Activated B cell treated with CpG ODN at 0.5 μM for 24 hours (primary cell): Measurements from ENCODE around the gene WNT7A. TPM values are rescaled to one million over a fixed set of nuclear protein-coding genes. Genes with fewer than 3 reads are reported as not detected.

ENCODE experiments used
- ATAC-seq: fragments of 200-7000 bp; cut with Tn5 transposase; one replicate; pipeline ENCODE4 v1.10.0; 2021; ENCODE audit warnings: low read depth, mild to moderate bottlenecking, moderate library complexity
- CTCF ChIA-PET: fragments of 350-600 bp; sonication (Branson Sonifier 250); formaldehyde crosslinking; loops from one replicate; lab custom pipeline; 2021; ENCODE audit warnings: antibody characterized with exemption; lab: Charles Lee
- POLR2A ChIA-PET: fragments of 350-600 bp; sonication (Branson Sonifier 250); formaldehyde crosslinking; loops from one replicate; lab custom pipeline; 2021; ENCODE audit warnings: antibody characterized with exemption; lab: Charles Lee
- DNase-seq: peaks from one replicate; pipeline ENCODE4 v3.0.0; 2022
- H3K27ac Mint-ChIP-seq: one replicate; pipeline ENCODE4 v1.8.0; 2020; ENCODE audit warnings: mixed read lengths
- H3K27me3 Mint-ChIP-seq: one replicate; pipeline ENCODE4 v1.8.0; 2021; ENCODE audit warnings: mixed read lengths
- H3K36me3 Mint-ChIP-seq: one replicate; pipeline ENCODE4 v1.8.0; 2021; ENCODE audit warnings: low read depth, mixed read lengths
- H3K4me1 Mint-ChIP-seq: one replicate; pipeline ENCODE4 v1.8.0; 2021; ENCODE audit warnings: mixed read lengths
- H3K4me3 Mint-ChIP-seq: one replicate; pipeline ENCODE4 v1.8.0; 2020; ENCODE audit warnings: mild to moderate bottlenecking, mixed read lengths
- H3K9me3 Mint-ChIP-seq: one replicate; pipeline ENCODE4 v1.8.0; 2020; ENCODE audit warnings: mixed read lengths
- intact Hi-C: fragments of 100-400 bp; cut with micrococcal nuclease; formaldehyde crosslinking; loops from one replicate; pipeline ENCODE4 v1.15.1; 2024
- total RNA-seq: library from RNA; stranded (reverse); gene quantifications from 2 replicates; pipeline ENCODE4 v1.2.3, GENCODE V29; 2022
- TF ChIP-seq, protein P1 (sequence below): fragments of 200-600 bp; IDR thresholded peaks from one replicate; pipeline ENCODE4 v1.8.0; 2022; ENCODE audit warnings: antibody characterized with exemption, mild to moderate bottlenecking

Gene WNT7A
- total RNA-seq, 1 donor from 2014 or later = not detected

- POLR2A ChIA-PET = no interaction called here
- no peaks in the 10 kb centered on the region for H3K36me3 Mint-ChIP-seq
- DNase-seq (no peak), ATAC-seq (no peak)
- TF ChIP-seq, protein P1, sequence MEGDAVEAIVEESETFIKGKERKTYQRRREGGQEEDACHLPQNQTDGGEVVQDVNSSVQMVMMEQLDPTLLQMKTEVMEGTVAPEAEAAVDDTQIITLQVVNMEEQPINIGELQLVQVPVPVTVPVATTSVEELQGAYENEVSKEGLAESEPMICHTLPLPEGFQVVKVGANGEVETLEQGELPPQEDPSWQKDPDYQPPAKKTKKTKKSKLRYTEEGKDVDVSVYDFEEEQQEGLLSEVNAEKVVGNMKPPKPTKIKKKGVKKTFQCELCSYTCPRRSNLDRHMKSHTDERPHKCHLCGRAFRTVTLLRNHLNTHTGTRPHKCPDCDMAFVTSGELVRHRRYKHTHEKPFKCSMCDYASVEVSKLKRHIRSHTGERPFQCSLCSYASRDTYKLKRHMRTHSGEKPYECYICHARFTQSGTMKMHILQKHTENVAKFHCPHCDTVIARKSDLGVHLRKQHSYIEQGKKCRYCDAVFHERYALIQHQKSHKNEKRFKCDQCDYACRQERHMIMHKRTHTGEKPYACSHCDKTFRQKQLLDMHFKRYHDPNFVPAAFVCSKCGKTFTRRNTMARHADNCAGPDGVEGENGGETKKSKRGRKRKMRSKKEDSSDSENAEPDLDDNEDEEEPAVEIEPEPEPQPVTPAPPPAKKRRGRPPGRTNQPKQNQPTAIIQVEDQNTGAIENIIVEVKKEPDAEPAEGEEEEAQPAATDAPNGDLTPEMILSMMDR = no peak
- intact Hi-C loops = no loop called here
- no peak overlapping the region for H3K27ac Mint-ChIP-seq
- no peak overlapping the region for H3K4me3 Mint-ChIP-seq
- peaks cover 16% of the 10 kb centered on the region for H3K27me3 Mint-ChIP-seq
- H3K4me1 Mint-ChIP-seq = no peaks in the 10 kb centered on the region
- no peaks in the 10 kb centered on the region for H3K9me3 Mint-ChIP-seq
- CTCF ChIA-PET = no interaction called here
Observed at GRCh38 chr3:13782501-13782900, 97.4 kb downstream of the WNT7A start.

DNA sequence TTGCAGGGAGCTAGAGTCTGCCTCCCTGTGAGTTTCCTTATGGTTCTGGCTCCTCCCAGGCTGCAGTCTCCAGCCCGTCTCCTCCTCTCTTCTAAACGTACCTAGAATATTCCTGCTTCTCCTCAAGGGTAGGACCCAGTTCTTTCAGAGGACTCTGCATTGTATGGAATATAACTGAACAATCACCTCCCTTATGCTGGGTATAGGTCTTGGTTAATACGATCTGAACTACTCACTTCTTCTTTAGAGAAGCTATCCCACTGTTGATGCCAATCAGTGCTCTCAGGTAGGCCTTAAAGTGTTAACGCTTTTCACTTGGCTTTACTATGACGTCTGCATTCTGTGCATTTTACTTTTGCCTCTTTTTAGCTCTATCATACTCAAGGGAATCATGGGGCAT, 98.5 kb downstream of the WNT7A start:
- ChIA-PET CTCF (no interaction called here), POLR2A (no interaction called here)
- DNase-seq = no peak
- H3K36me3 Mint-ChIP-seq = no peaks in the 10 kb centered on the region
- intact Hi-C loops = no loop called here
- TF ChIP-seq, protein P1 = no peak
- no peak for ATAC-seq
- H3K4me3 Mint-ChIP-seq = no peak overlapping the region
- no peaks in the 10 kb centered on the region for H3K9me3 Mint-ChIP-seq
- peaks cover 15% of the 10 kb centered on the region for H3K27me3 Mint-ChIP-seq
- H3K4me1 Mint-ChIP-seq = no peaks in the 10 kb centered on the region
- H3K27ac Mint-ChIP-seq = no peak overlapping the region

GRCh38 chr3:13780432-13781176, 99.3 kb downstream of the WNT7A start:
- Mint-ChIP-seq H3K9me3 (no peaks in the 10 kb centered on the region), H3K27ac (no peak overlapping the region), H3K4me1 (no peaks in the 10 kb centered on the region), H3K36me3 (no peaks in the 10 kb centered on the region), H3K27me3 (peaks cover 16% of the 10 kb centered on the region), H3K4me3 (no peak overlapping the region)
- DNase-seq (no peak), ATAC-seq (no peak)
- TF ChIP-seq, protein P1 = no peak
- intact Hi-C loops = no loop called here
- ChIA-PET CTCF (no interaction called here), POLR2A (no interaction called here)

DNA sequence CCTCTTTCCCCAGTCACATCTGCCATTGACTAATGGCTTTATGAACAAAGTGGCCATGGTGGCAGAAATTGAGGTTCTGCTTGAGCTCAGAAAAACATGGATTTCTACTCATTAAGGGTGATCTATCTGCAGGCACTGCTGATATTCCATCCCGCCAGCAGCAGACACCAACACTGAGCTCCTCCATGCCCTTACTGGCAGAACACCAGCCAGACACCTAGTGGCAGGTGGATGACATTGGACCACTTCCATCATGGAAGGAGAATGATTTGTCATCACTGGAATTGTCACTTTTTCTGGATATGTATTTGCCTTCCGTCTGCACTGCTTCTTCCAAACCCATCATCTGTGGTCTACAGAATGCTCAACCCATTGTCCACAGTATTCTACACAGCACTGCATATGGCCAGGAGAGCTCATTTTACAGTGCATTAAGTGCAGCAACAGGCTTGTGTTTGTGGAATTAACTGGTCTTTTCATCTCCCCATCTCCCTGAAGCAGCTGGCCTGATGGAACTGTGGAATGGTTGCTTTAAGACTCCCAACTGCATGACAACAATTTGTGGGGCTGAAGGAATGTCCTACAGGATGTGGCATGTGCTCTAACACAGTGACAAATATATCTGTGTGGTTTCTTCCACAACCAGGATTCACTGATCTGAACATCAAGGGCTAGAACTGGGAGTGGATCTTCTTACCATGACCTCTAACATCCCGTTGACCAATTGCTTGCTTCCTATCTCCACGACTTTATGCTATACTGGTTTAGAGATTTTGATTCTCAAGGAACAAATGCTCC, 103.4 kb downstream of the WNT7A start:
- TF ChIP-seq, protein P1 = no peak
- H3K27ac Mint-ChIP-seq = no peak overlapping the region
- CTCF ChIA-PET = no interaction called here
- POLR2A ChIA-PET = no interaction called here
- no peak for DNase-seq
- no peak for ATAC-seq
- intact Hi-C loops = no loop called here
- H3K9me3 Mint-ChIP-seq = no peaks in the 10 kb centered on the region
- peaks cover 11% of the 10 kb centered on the region for H3K27me3 Mint-ChIP-seq
- no peaks in the 10 kb centered on the region for H3K36me3 Mint-ChIP-seq
- no peaks in the 10 kb centered on the region for H3K4me1 Mint-ChIP-seq
- H3K4me3 Mint-ChIP-seq = no peak overlapping the region
